GM18868 (cell line): ENCODE results near the gene CRYGC.

Source experiments
- ATAC-seq: cut with Tn5 transposase; IDR thresholded peaks from one replicate; pipeline ENCODE4 v1.9.1; 2021; ENCODE audit warnings: mild to moderate bottlenecking, moderate library complexity; ENCODE audit not compliant: unreplicated experiment

The CRYGC gene

GRCh38 chr2:208129744-208130711 is at the start of gene CRYGC:
TSS of gene CRYGC (minus strand) at chr2:208129828. CDS start at chr2:208129792, 36 bp downstream.
- ATAC-seq, result no peak

- no peak for ATAC-seq
Observed at GRCh38 chr2:208179028-208179609, 49.5 kb upstream of the CRYGC start.

- no peak for ATAC-seq
Observed at GRCh38 chr2:208175840-208176153, 46.2 kb upstream of the CRYGC start.

- peak; percentile 100 for ATAC-seq
Observed at GRCh38 chr2:208175069-208175839, 45.6 kb upstream of the CRYGC start.

- ATAC-seq, result no peak
Observed at GRCh38 chr2:208174144-208174543, 44.5 kb upstream of the CRYGC start.

- no peak for ATAC-seq
Observed at GRCh38 chr2:208172125-208172524, 42.5 kb upstream of the CRYGC start.

GRCh38 chr2:208164951-208165755 is 35.5 kb upstream of the CRYGC start:
- no peak for ATAC-seq

GRCh38 chr2:208163489-208163888 is 33.9 kb upstream of the CRYGC start, which contains the start of gene CRYGA:
TSS of gene CRYGA (minus strand) at chr2:208163589. CDS start at chr2:208163556, 33 bp downstream.
- no peak for ATAC-seq

GRCh38 chr2:208156439-208156838 is 26.8 kb upstream of the CRYGC start:
- no peak for ATAC-seq

- no peak for ATAC-seq
Observed at GRCh38 chr2:208153156-208153555, 23.5 kb upstream of the CRYGC start.

- ATAC-seq, result no peak
Observed at GRCh38 chr2:208150956-208151355, 21.3 kb upstream of the CRYGC start.

- ATAC-seq, result no peak
Observed at GRCh38 chr2:208150094-208150493, 20.5 kb upstream of the CRYGC start.

GRCh38 chr2:208148803-208149202 is 19.2 kb upstream of the CRYGC start:
- ATAC-seq, result no peak

- no peak for ATAC-seq
Observed at GRCh38 chr2:208147759-208148158, 18.1 kb upstream of the CRYGC start.

GRCh38 chr2:208147008-208147407 is 17.4 kb upstream of the CRYGC start:
- no peak for ATAC-seq

- no peak for ATAC-seq
Observed at GRCh38 chr2:208146006-208146405, 16.4 kb upstream of the CRYGC start, which contains the start of gene CRYGB. TSS of gene CRYGB (minus strand) at chr2:208146158. CDS start at chr2:208146120, 38 bp downstream.

- ATAC-seq, result no peak
Observed at GRCh38 chr2:208142925-208143799, 13.5 kb upstream of the CRYGC start.

- no peak for ATAC-seq
Observed at GRCh38 chr2:208142240-208142924, 12.8 kb upstream of the CRYGC start.

- ATAC-seq, result no peak
Observed at GRCh38 chr2:208139447-208139846, 9.8 kb upstream of the CRYGC start.
